Neuronal stem cell (in vitro differentiated cells): ENCODE results near the gene LTN1.

ENCODE experiments used
- DNase-seq: peaks from one replicate; pipeline ENCODE4 v3.0.0-alpha.2; 2013; ENCODE audit warnings: low spot score
- H2AFZ ChIP-seq: one replicate; pipeline ENCODE4 v1.6.1; 2013; ENCODE audit warnings: mild to moderate bottlenecking, low read length, inconsistent platforms
- H2AK5ac ChIP-seq: 2 replicates; pipeline ENCODE4 v1.6.1; 2013; ENCODE audit warnings: low read depth, mild to moderate bottlenecking, inconsistent platforms, low read length, moderate library complexity, mixed read lengths
- H2BK120ac ChIP-seq: 2 replicates; pipeline ENCODE4 v1.6.1; 2013; ENCODE audit warnings: low read depth, mild to moderate bottlenecking, inconsistent platforms, low read length, moderate library complexity, mixed read lengths
- H2BK12ac ChIP-seq: one replicate; pipeline ENCODE4 v1.6.1; 2013; ENCODE audit warnings: low read length, inconsistent platforms
- H2BK15ac ChIP-seq: 2 replicates; pipeline ENCODE4 v1.6.1; 2013; ENCODE audit warnings: mild to moderate bottlenecking, low read length, inconsistent platforms, mixed read lengths
- H2BK5ac ChIP-seq: one replicate; pipeline ENCODE4 v1.6.1; 2013; ENCODE audit warnings: inconsistent platforms, mild to moderate bottlenecking, low read length, moderate library complexity
- H3K14ac ChIP-seq: one replicate; pipeline ENCODE4 v1.6.1; 2013; ENCODE audit warnings: low read length, inconsistent platforms
- H3K18ac ChIP-seq: 2 replicates; pipeline ENCODE4 v1.6.1; 2013; ENCODE audit warnings: low read length, inconsistent platforms
- H3K23ac ChIP-seq: 2 replicates; pipeline ENCODE4 v1.6.1; 2013; ENCODE audit warnings: low read depth, mild to moderate bottlenecking, mixed read lengths, low read length, inconsistent platforms; ENCODE audit not compliant: poor library complexity
- H3K27ac ChIP-seq: replicated peaks from 3 replicates; pipeline ENCODE4 v1.5.1; 2013; ENCODE audit warnings: low read length, inconsistent platforms
- H3K27me3 ChIP-seq, 3 experiments: 2 replicates each; pipeline ENCODE4 v1.6.1; 2013; ENCODE audit warnings: low read length in 3 of 3, mild to moderate bottlenecking in 2 of 3, inconsistent platforms in 1 of 3, low read depth in 1 of 3, mixed read lengths in 1 of 3, moderate library complexity in 1 of 3; ENCODE audit not compliant: control insufficient read depth in 3 of 3, insufficient read depth in 3 of 3
- H3K36me3 ChIP-seq, 2 donors: replicated peaks in 1 of 2; 2 replicates each; pipeline ENCODE4 v1.6.1; 2013; ENCODE audit warnings: low read length in 2 of 2; ENCODE audit not compliant: control insufficient read depth in 2 of 2, insufficient read depth in 2 of 2
- H3K4ac ChIP-seq: 2 replicates; pipeline ENCODE4 v1.6.1; 2013; ENCODE audit warnings: inconsistent platforms, mild to moderate bottlenecking, low read length, moderate library complexity
- H3K4me1 ChIP-seq, 2 donors: 1 replicate in 1 of 2; 2 replicates in 1 of 2; pipeline ENCODE4 v1.6.1; 2013; ENCODE audit warnings: low read length in 2 of 2, low read depth in 1 of 2; ENCODE audit not compliant: control insufficient read depth in 2 of 2, insufficient read depth in 1 of 2
- H3K4me2 ChIP-seq: one replicate; pipeline ENCODE4 v1.6.1; 2013; ENCODE audit warnings: mild to moderate bottlenecking, low read length, inconsistent platforms; ENCODE audit not compliant: insufficient read depth, poor library complexity, severe bottlenecking
- H3K4me3 ChIP-seq, 2 donors: 2 replicates each; pipeline ENCODE4 v1.5.1; 2013; ENCODE audit warnings: low read length in 2 of 2, mild to moderate bottlenecking in 2 of 2, inconsistent platforms in 1 of 2, moderate library complexity in 1 of 2
- H3K79me1 ChIP-seq: one replicate; pipeline ENCODE4 v1.6.1; 2013; ENCODE audit warnings: low read depth, mild to moderate bottlenecking, inconsistent platforms, low read length, moderate library complexity
- H3K9ac ChIP-seq: one replicate; pipeline ENCODE4 v1.6.1; 2013; ENCODE audit warnings: mild to moderate bottlenecking, low read depth, low read length, inconsistent platforms; ENCODE audit not compliant: poor library complexity
- H3K9me3 ChIP-seq, 2 donors: replicated peaks in 1 of 2; 2 replicates each; pipeline versions ENCODE3 to v1.6.1; 2013; ENCODE audit warnings: low read length in 2 of 2, mild to moderate bottlenecking in 2 of 2, inconsistent platforms in 1 of 2, low read depth in 1 of 2, mixed read lengths in 1 of 2, moderate library complexity in 1 of 2; ENCODE audit not compliant: control insufficient read depth in 2 of 2, insufficient read depth in 1 of 2
- H4K8ac ChIP-seq: one replicate; pipeline ENCODE4 v1.6.1; 2013; ENCODE audit warnings: low read depth, mild to moderate bottlenecking, inconsistent platforms, low read length, moderate library complexity
- H4K91ac ChIP-seq: one replicate; pipeline ENCODE4 v1.6.1; 2013; ENCODE audit warnings: low read length, low read depth, mild to moderate bottlenecking, inconsistent platforms; ENCODE audit not compliant: poor library complexity
- WGBS, 2 donors: extraction: QIAGEN DNeasy Blood & Tissue Kit; methylation state at CpG; one replicate each; pipeline ENCODE4 v1.1.7; 2013; ENCODE audit warnings: missing lambda C conversion rate in 2 of 2, mixed read lengths in 1 of 2; ENCODE audit not compliant: insufficient read length in 2 of 2, insufficient replicate concordance in 1 of 2; ENCODE audit errors: extremely low coverage in 2 of 2; 5-methylcytosine and 5-hydroxymethylcytosine counted together

Gene LTN1

GRCh38 chr21:29008367-29008766, 15.7 kb upstream of the LTN1 start:
- no peak overlapping the region for H2AK5ac ChIP-seq
- no peaks in the 10 kb centered on the region for H3K27me3 ChIP-seq
- no peaks in the 10 kb centered on the region for H3K79me1 ChIP-seq
- no peak overlapping the region for H2BK5ac ChIP-seq
- H3K9me3 ChIP-seq, result no peaks in the 10 kb centered on the region
- H3K27ac ChIP-seq, result no peak overlapping the region
- H2BK12ac ChIP-seq, result no peak overlapping the region
- WGBS, 2 donors, result no CpG with 5 or more reads among the region's 3 CpGs
- no peak for DNase-seq
- H2BK120ac ChIP-seq, result no peak overlapping the region
- peaks cover 0 to 2% of the 10 kb centered on the region in 2 donors for H3K4me1 ChIP-seq
- H3K4me2 ChIP-seq, result no peak overlapping the region
- H3K36me3 ChIP-seq, result peaks cover 0 to 8% of the 10 kb centered on the region in 2 donors
- peak overlapping the region; percentile 68 for H2AFZ ChIP-seq
- H3K18ac ChIP-seq, result no peak overlapping the region
- H3K9ac ChIP-seq, result no peak overlapping the region
- no peak overlapping the region for H4K91ac ChIP-seq
- no peak overlapping the region for H3K23ac ChIP-seq
- no peak overlapping the region for H3K14ac ChIP-seq
- no peak overlapping the region for H4K8ac ChIP-seq
- no peak overlapping the region for H3K4ac ChIP-seq
- no peak overlapping the region for H3K4me3 ChIP-seq
- no peak overlapping the region for H2BK15ac ChIP-seq

- H3K23ac ChIP-seq, result no peak overlapping the region
- no peaks in the 10 kb centered on the region for H3K79me1 ChIP-seq
- no peak overlapping the region for H3K27ac ChIP-seq
- no peak overlapping the region for H3K9ac ChIP-seq
- no peak overlapping the region for H3K4me3 ChIP-seq
- H2AK5ac ChIP-seq, result no peak overlapping the region
- no peak for DNase-seq
- no peak overlapping the region for H4K91ac ChIP-seq
- H3K27me3 ChIP-seq, result no peaks in the 10 kb centered on the region
- no CpG with 5 or more reads among the region's 3 CpGs for WGBS, 2 donors
- H3K4me2 ChIP-seq, result no peak overlapping the region
- no peak overlapping the region for H2BK5ac ChIP-seq
- peak overlapping the region; percentile 68 for H2AFZ ChIP-seq
- H3K4ac ChIP-seq, result no peak overlapping the region
- no peak overlapping the region for H2BK12ac ChIP-seq
- peaks cover 0 to 2% of the 10 kb centered on the region in 2 donors for H3K4me1 ChIP-seq
- no peaks in the 10 kb centered on the region for H3K9me3 ChIP-seq
- H2BK15ac ChIP-seq, result no peak overlapping the region
- no peak overlapping the region for H2BK120ac ChIP-seq
- no peak overlapping the region for H3K18ac ChIP-seq
- peaks cover 0 to 8% of the 10 kb centered on the region in 2 donors for H3K36me3 ChIP-seq
- H3K14ac ChIP-seq, result no peak overlapping the region
- H4K8ac ChIP-seq, result no peak overlapping the region
These were observed 15.1 kb upstream of the LTN1 start for GRCh38 chr21:29007810-29008209.

- no peak overlapping the region for H3K4ac ChIP-seq
- peaks cover 0 to 2% of the 10 kb centered on the region in 2 donors for H3K4me1 ChIP-seq
- peaks cover 0 to 8% of the 10 kb centered on the region in 2 donors for H3K36me3 ChIP-seq
- no peaks in the 10 kb centered on the region for H3K27me3 ChIP-seq
- no peak overlapping the region for H2BK12ac ChIP-seq
- H3K4me2 ChIP-seq, result no peak overlapping the region
- DNase-seq, result no peak
- no peak overlapping the region for H3K14ac ChIP-seq
- no peak overlapping the region for H2AK5ac ChIP-seq
- no CpG with 5 or more reads among the region's 3 CpGs for WGBS, 2 donors
- H3K79me1 ChIP-seq, result no peaks in the 10 kb centered on the region
- H3K9me3 ChIP-seq, result no peaks in the 10 kb centered on the region
- H3K27ac ChIP-seq, result no peak overlapping the region
- H3K4me3 ChIP-seq, result no peak overlapping the region
- no peak overlapping the region for H4K8ac ChIP-seq
- H3K18ac ChIP-seq, result no peak overlapping the region
- no peak overlapping the region for H3K9ac ChIP-seq
- H3K23ac ChIP-seq, result no peak overlapping the region
- H2BK120ac ChIP-seq, result no peak overlapping the region
- no peak overlapping the region for H2BK15ac ChIP-seq
- H4K91ac ChIP-seq, result no peak overlapping the region
- H2AFZ ChIP-seq, result no peak overlapping the region
- H2BK5ac ChIP-seq, result no peak overlapping the region
These were observed 14.5 kb upstream of the LTN1 start for GRCh38 chr21:29007135-29007534.

GRCh38 chr21:29005696-29006095, 13.0 kb upstream of the LTN1 start:
- peaks cover 0 to 8% of the 10 kb centered on the region in 2 donors for H3K36me3 ChIP-seq
- no peak overlapping the region for H3K4ac ChIP-seq
- no CpG with 5 or more reads among the region's 6 CpGs for WGBS, 2 donors
- no peak overlapping the region for H2AFZ ChIP-seq
- no peak overlapping the region for H2BK15ac ChIP-seq
- no peak overlapping the region for H2BK120ac ChIP-seq
- H4K8ac ChIP-seq, result no peak overlapping the region
- DNase-seq, result no peak
- H3K79me1 ChIP-seq, result no peaks in the 10 kb centered on the region
- no peaks in the 10 kb centered on the region for H3K9me3 ChIP-seq
- no peak overlapping the region for H3K14ac ChIP-seq
- H3K27ac ChIP-seq, result no peak overlapping the region
- H3K4me2 ChIP-seq, result no peak overlapping the region
- no peaks in the 10 kb centered on the region for H3K27me3 ChIP-seq
- no peak overlapping the region for H4K91ac ChIP-seq
- H3K18ac ChIP-seq, result no peak overlapping the region
- no peak overlapping the region for H2AK5ac ChIP-seq
- H2BK5ac ChIP-seq, result no peak overlapping the region
- H3K4me1 ChIP-seq, result peaks cover 0 to 2% of the 10 kb centered on the region in 2 donors
- no peak overlapping the region for H2BK12ac ChIP-seq
- no peak overlapping the region for H3K9ac ChIP-seq
- no peak overlapping the region for H3K23ac ChIP-seq
- H3K4me3 ChIP-seq, result no peak overlapping the region
